ENCODE results near the gene UBE2D4.

Gene UBE2D4

DNA sequence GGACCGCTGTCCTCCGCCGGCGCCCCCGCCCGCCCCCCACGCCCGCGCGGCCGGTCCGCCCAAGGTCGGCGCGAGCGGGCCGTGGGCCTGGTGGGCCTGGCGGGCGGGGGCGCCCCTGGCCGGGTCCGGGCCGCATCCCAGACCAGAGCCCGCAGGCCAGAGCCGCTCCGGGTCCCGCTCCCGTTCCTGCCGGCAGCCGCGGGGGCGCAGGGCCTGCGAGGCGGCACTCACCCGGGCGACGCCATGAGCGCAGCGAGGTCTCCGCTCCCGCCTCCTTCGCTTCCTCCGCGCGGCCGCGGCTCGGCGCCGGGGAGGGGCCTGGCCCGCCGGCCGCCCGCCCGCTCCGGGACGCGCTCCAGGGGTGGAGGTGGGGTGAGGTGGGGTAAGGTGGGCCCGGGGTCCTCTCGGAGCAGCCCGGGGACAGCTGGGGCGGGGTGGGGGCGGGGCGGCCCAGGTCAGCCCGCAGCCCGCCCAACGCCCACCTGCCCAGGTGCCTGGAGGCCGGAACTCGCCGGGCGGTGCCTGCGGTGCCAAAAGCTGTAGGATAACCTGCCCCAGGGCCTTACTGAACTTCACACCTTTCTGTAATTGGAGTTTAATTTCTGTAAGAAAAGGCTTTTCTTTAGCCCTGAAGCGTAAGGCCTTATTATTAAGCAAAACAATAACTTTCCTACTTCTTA is 19.8 kb upstream of the UBE2D4 start, which contains the start of gene URGCP:
TSS of gene URGCP (minus strand) at position 266 of the 680 bp plus-strand sequence. CDS start at position 245, 21 bp downstream.
- DNase-seq (ENCODE audit: insufficient read length, low spot score) (peak; percentile 91), FAIRE-seq (no peak)

DNA sequence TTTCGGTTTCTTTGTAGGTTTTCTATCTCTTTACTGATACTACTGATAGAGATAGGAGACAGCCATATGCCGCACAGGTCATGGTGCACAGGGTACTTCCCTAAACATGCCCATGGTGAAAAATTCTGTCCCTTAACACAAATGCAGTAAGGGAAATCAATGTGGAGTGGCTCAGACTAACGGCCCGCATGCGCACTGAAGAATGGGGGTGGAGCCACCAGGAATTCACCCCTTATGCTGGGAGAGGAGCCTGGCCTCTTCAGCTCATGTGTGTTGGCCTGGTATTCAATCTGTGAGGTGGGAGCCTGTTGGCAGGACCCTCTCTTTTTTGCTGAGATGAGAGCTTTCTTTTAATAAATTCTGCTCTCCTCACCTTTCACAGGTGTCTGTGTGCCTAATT is 11.4 kb upstream of the UBE2D4 start:
- DNase-seq (ENCODE audit: insufficient read length, low spot score) (no peak), FAIRE-seq (no peak)

DNA sequence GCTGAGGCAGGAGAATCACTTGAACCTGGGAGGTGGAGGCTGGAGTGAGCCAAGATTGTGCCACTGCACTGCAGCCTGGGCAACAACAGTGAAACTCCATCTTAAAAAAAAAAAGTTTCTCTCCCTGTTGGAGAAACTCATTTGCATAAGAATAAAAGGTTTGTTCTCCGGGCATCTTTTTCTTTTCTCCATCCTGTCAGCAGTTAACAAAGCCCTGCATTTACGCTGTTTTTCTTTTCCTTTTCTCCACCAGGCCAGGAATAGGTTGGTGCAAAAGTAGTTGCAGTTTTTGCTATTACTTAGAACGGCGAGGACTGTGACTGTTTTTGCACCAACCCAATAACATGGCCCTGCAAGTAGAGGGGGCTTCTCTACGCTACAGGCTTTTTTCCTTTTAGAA is 10.3 kb upstream of the UBE2D4 start:
- DNase-seq (ENCODE audit: insufficient read length, low spot score) (no peak), FAIRE-seq (no peak)

DNA sequence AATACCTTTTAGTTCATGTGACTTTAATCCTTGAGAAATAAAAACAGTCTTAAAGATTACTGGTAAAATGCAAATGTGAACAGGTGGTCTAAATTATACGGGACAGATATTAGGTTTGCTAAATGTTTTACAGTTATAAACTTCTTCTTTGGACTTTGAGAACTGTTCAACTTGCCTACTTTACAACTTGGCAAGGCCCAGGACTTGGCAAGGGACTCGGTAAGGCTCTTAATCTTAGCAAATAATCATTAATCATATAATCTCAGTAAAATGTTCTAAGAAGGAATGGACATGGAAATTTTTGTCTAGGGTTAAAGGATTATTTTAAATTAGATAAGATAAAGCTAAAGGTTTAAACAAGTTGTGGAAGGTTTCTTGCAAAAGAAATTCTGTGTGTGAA is 4.8 kb upstream of the UBE2D4 start:
- DNase-seq (ENCODE audit: insufficient read length, low spot score) (no peak), FAIRE-seq (no peak)

DNA sequence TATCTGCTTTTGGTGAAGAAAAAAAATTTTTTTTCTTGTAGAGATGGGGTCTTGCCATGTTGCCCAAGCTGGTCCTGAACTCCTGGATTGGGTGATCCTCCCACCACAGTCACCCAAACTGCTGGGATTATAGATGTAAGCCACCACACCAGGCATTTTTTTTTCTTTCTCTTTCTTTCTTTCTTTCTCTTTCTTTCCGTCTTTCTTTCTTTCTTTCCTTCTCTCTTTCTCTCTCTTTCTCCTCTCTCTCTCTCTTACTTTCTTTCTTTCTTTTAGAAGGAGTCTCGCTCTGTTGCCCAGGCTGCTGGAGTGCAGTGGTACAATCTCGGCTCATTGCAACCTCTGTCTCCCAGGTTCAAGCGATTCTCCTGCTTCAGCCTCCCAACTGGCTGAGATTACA is 3.5 kb upstream of the UBE2D4 start:
- no peak for FAIRE-seq

DNA sequence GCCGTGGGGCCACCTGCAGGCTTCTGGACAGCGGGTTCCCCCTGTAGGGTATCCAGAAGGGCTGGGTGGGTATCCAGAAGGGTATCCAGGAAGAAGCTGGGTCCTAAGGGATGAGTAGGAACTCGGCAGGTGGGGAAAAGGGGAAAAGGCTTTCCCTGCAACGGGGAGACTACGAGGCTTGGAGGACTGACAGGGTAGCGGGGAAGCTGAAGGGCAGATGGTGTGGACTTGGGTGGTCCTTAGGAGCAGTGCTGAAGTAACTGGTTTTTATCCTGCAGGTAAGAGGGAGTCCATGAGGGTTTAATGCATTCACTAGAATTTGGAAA is 525 bp downstream of the UBE2D4 start:
- FAIRE-seq = no peak

More for the DNA sequence above, 3.5 kb upstream of the UBE2D4 start:
- DNase-seq (ENCODE audit: insufficient read length, low spot score) = no peak

DNA sequence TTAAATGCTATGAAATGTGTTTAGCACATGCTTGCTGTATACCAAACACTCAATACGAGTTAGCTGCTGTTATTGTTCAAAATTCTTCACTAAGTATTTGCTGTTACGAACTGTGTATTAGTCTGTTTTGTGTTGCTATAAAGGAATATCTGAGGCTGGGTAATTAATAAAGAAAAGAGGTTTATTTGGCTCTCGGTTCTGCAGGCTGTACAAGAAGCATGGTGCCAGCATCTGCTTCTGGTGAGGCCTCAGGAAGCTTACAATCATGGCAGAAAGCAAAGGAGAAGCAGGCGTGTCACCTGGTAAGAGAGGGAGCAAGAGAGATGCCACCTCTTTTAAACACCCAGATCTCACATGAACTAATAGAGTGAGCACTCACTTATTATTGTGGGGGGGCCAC is 1.6 kb downstream of the UBE2D4 start:
- FAIRE-seq (no peak), DNase-seq (ENCODE audit: insufficient read length, low spot score) (no peak)

More for the DNA sequence above, 525 bp downstream of the UBE2D4 start:
- no peak for DNase-seq (ENCODE audit: insufficient read length, low spot score)

DNA sequence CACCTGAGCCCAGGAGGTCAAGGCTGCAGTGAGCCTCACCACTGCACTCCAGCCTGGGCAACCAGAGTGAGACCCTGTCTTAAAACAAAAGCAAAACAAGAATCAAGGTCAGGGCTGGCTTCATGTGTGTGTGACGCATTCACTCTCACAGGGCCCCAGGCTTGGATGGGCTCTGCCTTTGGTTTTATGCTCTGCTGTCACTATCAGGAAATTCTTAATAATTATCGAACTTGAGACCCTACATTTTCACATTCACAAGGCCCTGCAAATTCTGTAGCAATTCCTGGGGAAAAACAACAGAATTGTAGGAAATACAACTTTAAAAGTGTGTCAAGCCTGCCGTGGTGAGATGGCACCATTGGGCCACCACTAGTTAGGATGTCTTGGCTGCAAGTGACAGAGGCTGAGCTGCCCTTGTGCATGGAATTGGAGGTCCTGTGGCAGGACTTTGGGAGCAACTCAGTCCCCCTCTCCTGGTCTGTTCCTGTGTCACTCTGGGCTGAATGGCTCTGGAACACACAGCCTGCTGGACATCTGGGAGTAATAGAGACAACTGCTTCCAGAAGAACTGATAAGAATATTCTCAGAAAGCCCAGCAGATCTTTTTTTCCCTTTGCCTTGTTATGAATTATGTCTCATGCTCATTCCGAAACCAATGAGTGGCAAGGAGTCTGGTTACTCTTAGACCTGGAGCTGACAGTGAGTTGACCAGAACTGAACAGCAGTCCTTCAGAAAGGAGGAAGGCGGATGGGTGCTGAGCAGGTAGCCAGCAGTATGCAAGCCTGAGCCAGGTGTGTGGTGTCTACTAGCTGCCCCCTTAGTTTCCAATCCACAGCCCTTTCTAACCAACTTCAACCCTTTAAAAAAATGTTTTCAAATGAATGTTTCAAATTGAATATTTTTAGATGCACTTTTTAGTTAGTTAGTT is 3.6 kb downstream of the UBE2D4 start:
- no peak for FAIRE-seq
- DNase-seq (ENCODE audit: insufficient read length, low spot score) = no peak

DNA sequence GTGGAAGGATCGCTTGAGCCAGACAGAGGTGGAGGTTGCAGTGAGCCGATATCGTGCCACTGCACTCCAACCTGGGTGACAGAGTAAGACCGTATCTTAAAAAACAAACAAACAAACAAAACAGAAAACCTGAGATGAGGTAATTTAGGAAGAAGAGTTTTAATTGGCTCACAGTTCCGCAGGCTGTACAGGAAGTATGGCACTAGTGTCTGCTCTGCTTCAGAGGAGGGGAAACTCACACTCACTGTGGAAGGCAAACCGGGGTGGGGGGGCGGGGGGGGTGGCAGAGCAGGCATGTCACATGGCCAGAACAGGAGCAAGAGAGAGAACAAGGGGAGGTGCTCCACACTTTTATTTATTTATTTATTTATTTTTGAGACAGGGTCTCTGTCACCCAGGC is 5.1 kb downstream of the UBE2D4 start:
- FAIRE-seq (no peak), DNase-seq (ENCODE audit: insufficient read length, low spot score) (no peak)

DNA sequence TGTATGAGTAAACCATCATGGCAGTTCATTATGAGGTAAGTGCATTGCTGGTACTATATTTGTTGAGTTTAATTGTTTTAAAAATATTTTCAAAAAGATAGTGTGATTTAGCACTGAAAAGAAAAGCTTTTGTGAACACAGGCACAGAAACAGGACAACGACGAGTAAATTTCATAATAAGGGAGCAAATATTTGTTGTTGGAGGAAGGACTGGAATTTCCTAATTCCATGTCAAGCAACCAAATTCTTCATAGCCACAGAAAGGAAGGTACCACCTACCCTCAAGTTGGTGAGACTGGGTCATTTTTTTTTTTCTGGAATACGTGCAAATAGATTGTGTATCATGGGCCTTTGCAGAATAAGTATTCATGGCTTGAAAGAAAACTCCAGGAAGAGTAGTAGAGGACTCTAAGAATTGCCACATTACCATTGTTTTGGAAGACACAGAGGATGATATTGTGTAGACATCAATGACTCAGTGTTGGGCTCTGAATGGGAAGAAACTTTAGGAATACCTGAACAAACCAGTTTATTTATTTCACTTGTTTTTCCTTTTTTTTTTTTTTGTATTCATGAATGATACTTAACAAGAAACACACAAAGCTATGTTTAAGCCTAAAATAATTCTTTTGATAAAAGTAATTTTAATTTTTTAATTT is 7.8 kb downstream of the UBE2D4 start:
- FAIRE-seq = peak; percentile 23
- no peak for DNase-seq (ENCODE audit: insufficient read length, low spot score)

DNA sequence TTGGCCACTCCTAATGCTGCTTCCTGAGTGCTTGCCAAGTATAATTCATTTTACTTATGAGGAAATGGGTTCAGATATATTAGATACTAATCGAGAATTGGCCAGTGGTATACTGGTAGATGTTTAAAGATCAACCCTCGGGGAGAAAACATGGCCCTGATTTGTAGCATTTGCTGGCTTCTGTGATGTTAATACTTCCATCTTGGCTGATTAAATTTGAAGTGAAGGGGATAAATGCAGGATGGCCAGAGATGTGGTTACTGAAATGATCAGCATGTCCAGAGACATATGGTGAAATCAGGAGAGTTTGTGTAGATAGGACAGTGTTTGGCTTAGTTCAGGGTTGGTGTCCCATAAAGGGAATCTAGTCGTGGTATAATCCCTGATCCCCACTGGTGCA is 11.2 kb downstream of the UBE2D4 start:
- FAIRE-seq = no peak
- no peak for DNase-seq (ENCODE audit: insufficient read length, low spot score)

DNA sequence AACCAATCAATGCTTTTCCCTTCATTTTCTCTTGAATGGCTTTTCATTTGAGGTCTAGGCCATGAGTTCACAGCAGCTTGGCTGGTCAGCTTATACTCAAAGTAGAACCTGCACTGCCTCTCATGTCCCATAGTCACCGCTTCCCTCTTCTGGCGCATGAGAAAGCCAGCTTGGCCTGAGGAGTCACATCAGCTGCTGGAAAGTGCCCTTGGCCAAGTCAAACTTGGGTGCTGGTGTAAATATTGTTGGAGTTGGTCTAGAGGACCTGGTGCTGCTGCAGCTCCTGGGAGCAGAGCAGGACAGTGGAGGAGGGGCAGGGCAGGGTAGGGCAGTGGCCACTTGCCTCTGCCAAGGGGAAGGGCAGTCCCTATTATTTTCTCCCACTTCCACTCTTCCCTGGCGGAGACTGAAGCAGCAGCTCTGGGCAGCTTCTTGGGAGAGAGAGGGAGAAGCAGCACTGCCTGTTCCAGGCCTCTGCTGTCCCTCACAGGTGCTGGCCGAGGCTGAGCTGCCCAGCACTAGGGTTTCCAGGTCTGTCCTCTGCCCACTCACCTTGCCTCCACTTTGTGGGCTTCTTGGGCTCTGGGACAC is 12.8 kb downstream of the UBE2D4 start:
- FAIRE-seq = no peak
- no peak for DNase-seq (ENCODE audit: insufficient read length, low spot score)

DNA sequence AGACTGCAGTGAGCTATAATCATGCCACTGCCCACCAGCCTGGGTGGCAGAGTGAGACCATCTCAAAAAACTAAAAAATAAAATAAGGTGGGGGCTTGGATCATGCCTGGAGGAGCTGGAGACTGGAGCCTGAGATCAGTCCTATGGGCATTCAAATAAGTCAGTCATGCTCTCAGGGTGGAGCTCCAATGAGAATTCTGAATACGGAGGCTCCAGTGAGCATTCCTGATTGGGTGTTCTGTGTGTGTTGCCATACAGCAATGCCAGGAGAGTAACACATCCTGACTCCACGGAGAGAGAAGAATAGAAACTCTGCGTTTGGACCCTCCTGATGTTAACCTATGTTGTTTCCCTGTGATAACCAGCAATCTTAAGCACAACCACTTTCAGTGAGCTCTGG is 16.0 kb downstream of the UBE2D4 start:
- FAIRE-seq (no peak), DNase-seq (ENCODE audit: insufficient read length, low spot score) (no peak)

DNA sequence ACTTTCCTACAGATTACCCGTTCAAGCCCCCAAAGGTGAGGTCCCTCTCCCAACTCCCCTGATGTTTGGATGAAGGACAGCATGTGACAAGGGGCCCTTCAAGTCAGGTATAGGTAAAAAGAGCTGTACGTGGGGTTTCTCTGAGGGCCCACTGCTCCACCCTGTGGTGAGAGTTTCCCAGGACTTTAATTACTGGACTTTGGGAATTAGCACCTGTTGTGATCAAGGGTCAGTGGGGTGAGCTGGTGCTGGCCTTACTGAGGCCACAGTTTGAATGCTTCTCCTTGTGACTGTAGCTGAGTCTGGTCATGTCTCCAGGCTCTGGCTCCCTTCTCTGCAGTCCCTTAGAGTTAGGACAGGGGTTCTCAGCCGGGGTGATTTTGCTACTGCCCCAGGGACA is 16.8 kb downstream of the UBE2D4 start:
- no peak for DNase-seq (ENCODE audit: insufficient read length, low spot score)
- FAIRE-seq = no peak

DNA sequence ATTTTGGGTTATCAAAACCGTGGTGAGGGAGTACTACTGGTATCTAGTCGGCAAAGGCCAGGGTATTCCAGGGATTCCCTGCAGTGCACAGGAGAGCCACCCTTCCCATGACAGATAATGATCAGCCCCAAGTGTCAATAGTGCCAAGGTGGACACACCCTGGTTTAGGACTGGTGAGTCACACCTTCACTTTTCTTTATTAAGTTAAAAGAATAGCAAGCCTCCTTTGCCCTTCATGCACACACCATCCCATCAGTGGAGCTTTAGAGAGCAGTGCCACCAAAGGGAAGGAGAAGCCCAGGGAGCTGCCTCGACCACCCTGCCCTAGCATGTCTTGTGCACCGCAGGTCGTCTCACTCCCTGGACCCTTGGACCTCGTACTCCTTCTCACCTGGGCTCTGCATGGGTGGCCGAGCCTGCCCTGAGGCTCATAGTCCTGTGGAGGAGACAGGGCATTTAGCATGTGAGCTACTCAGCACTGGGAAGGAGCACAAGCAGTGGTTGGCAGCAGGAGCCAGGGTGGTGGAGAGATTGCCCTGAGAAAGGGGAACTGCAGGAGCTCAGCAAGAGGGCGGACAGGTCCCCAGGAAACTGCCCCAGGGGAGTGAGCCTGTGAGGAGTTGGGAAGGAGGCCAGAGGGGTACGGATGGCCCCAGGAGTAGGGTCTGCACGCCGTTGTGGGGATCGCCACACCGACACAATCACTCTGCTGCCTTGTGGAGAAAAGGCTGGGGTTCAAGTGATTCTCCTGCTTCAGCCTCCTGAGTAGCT is 17.4 kb downstream of the UBE2D4 start:
- DNase-seq (ENCODE audit: insufficient read length, low spot score) = no peak
- FAIRE-seq = no peak

DNA sequence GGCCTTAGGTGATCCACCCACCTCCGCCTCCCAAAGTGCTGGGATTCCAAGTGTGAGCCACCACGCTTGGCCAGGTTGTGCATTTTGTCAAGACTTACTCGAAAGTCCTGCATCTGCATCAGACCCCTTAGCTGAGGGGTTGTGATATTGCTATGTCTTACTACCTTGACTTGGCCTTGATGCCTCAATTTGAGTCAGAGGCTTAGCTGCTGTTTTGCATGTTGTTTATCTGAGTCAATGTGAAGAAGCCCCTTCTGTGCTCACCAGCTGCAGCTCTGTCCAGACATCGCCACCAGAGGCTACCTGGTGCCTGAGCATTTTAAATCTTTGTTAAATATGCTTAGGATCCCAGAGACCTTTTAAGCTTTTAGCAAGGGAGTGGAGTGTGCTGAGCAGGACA is 18.1 kb downstream of the UBE2D4 start:
- DNase-seq (ENCODE audit: insufficient read length, low spot score) = no peak
- no peak for FAIRE-seq

DNA sequence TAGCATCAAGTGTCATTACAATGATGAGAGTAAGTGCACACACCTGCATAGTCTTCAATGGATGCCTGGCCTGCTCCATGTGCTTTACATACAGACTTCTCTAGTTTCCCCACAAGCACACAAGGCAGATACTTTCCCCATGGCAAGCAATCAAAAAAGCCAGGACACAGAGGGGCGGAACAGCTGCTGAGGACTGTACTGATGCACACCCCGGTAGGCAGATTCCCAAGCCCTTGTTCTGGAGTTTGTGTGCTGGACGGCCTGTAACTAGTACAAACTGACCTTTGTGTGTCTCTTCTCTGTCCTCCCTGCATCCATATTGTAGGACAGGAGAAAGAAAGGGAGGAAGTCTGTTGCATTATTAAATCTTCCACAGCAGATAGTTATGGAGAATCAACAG is 25.8 kb downstream of the UBE2D4 start:
- DNase-seq (ENCODE audit: insufficient read length, low spot score) = no peak
- no peak for FAIRE-seq

DNA sequence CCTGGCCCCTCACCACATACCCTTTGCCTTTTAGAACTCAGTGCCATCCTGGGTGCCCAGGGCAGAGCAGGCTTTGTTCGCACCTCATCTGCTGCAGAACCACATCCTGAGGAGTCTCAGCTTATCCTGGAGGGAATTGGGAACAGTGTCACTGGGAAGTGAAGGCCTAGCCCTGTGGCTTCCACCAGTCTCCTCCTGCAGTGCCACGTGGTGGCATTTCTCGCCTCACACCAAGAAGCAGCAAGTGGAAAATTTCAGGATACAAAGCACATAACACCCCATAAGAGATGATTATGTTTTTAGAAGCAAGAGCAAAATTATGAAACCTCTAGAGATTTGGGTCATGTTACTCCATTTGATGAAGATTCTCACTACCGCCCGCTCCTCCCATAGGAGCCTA is 26.8 kb downstream of the UBE2D4 start:
- FAIRE-seq = no peak
- no peak for DNase-seq (ENCODE audit: insufficient read length, low spot score)

DNA sequence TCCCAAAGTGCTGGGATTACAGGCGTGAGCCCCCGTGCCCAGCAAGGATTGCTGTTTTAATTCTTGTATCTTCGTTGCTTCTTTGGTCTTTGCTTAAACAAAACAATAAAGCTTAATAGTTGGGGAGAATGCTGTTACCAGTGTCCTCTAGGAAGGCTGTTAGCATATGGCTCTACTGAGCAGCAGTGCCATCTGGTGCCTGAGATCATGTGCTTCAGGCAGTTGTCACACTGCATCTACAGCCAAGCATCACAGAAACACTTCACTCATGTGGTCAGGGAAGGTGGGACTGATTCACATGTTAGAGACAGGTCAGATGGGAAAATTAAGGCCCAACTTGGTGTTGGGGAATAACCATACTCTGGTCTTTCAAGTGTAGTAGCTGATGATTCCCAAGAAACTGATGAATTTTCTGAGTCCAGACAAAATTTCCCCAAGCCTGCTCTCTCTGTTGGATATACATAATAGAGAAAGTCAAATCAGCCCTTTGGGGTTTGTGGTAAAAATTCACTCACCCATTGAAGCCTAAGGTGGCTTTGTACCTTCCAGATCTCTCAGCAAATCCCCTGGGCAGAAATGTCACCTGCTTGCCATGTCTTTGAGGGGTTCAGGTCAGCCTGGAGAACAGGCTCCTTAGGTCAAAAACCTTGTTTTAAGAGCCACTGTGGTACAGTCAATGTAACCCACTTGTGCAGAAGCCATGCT is 28.4 kb downstream of the UBE2D4 start:
- FAIRE-seq = peak; percentile 67
- DNase-seq (ENCODE audit: insufficient read length, low spot score) = peak; percentile 31

DNA sequence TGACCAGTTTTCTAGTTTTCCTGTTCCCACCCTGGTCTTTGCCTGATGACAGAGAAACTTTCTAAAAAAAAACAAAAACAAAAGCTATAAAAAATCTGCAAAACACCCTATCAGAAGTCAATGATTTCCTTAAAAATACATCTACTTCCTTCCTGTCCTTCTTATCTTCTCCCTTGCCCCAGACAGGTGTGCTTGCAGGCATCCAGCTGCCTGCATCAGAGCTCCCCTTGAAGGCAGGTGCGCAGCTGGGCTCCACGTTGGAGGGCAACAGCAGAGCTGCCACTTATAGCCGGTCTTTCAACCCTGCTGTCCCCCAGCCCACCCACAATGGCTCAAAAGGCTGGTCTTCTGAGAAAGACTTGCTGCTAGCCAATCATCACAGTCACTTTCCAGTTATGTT is 29.8 kb downstream of the UBE2D4 start:
- DNase-seq (ENCODE audit: insufficient read length, low spot score) (no peak), FAIRE-seq (no peak)
